Esophagus squamous epithelium (tissue), 4 donors: ENCODE results near the gene CXorf58.

Source experiments
- CTCF ChIP-seq, 6 experiments: fragments of 450-650 bp in 4 of 6; fragments of 200-600 bp in 2 of 6; sonication (generic) in 2 of 6; IDR thresholded peaks; one replicate each; pipeline ENCODE4 v1.5.1; 2016 to 2019; ENCODE audit warnings: antibody characterized with exemption in 6 of 6, mild to moderate bottlenecking in 4 of 6, moderate library complexity in 4 of 6
- POLR2A ChIP-seq, 4 donors: fragments of 450-650 bp; IDR thresholded peaks; one replicate each; pipeline ENCODE4 v1.6.1; 2017; ENCODE audit warnings: antibody characterized with exemption in 4 of 4, mild to moderate bottlenecking in 4 of 4, moderate library complexity in 3 of 4

- TF ChIP-seq CTCF (IDR thresholded peaks at IDR 0.05) = no peak
- no peak for TF ChIP-seq POLR2A (IDR thresholded peaks at IDR 0.05)
Measured at GRCh38 chrX:23861215-23861896, 46.5 kb upstream of the CXorf58 start.
